NOMO-1 treated with DMSO at 0.1 percent for 48 hours (cell line): Measurements from ENCODE around the gene CHKA.

Source experiments
- DNase-seq: peaks from one replicate; lab custom pipeline; 2025; ENCODE audit not compliant: unreplicated experiment; lab: John Stamatoyannopoulos, UW

The CHKA gene

DNA sequence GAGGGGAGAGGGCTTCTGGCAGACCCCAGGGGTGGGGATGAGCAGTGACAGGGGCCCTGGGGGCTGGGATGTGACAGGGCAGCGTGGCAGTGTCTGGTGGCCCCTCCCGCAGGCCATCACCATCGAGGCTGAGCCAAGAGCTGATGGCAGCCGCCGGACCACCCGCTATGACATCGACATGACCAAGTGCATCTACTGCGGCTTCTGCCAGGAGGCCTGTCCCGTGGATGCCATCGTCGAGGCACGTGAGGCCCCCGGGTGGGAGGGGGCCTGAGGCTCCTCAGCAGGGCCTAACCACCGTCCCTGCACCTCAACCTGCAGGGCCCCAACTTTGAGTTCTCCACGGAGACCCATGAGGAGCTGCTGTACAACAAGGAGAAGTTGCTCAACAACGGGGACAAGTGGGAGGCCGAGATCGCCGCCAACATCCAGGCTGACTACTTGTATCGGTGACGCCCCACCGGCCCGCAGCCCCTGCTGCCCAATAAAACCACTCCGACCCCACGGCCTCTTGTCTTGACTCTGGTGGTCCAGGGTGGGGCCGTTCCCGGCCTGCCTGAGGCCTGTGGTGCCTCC is 85.0 kb downstream of the CHKA start:
- peak; percentile 7 for DNase-seq

- DNase-seq: no peak
Measured at GRCh38 chr11:68035266-68035876, 85.8 kb downstream of the CHKA start.

DNA sequence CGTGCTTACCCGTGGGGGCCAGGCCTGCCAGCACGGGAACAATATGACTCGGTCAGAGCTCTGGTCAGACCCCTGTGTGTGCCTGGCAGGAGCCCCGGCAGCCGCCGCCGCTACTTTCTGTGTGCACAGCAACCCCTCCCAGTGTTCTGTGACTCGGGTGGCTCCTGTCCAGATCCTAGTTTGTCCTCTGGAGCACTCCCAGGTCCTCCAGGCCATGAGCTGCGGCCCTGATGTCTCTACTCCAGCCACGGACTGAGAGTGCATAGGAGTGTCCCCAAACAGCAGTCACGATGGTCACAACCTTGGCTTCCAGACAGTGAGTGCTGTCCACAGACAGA is 87.5 kb downstream of the CHKA start:
- no peak for DNase-seq

DNA sequence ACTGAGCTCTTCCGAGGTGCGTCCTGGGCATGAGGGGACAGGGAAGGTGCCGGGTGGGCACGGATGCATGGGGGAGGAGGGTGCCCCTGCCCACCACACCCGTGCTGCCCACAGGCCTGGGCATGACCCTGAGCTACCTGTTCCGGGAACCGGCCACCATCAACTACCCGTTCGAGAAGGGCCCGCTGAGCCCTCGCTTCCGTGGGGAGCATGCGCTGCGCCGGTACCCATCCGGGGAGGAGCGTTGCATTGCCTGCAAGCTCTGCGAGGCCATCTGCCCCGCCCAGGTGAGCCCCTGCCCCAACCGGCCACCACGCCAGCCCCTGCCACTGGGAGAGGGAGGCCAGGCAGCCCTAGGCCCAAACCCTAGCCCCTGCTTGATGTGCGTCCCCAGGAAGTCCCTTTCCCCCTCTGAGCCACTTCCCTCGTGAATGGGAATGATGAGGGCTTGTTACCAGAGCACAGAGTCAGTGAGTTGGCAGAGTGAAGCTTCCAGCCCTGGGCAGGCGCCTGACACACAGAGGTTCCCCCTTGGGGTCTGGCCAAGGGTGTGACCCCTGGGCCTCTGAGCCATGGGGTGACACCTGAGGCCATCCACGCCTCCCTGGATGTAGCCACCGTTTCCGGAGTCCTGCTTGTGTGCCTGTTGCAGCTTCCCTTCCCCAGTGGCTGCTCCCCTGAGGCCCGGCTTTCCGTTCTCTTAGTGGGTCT is 88.0 kb downstream of the CHKA start:
- no peak for DNase-seq

DNA sequence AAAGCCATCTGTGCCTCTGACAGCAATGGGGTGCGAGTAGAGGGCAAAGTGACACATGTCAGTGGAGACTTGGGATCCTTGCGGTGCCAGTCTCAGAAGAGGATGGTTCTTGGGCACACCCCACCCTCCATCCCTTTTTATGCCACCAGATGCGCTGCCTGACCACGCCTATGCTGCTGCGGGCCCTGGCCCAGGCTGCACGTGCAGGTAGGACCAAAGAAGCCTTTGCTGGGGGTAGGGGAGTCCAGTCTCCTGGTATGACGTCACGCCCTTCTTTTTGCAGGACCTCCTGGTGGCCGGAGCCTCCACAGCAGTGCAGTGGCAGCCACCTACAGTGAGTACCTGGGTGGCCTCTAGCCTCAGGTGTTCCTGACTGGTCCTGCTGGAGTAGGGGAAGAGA is 89.2 kb downstream of the CHKA start:
- DNase-seq: no peak

GRCh38 chr11:68031144-68031464 is 90.1 kb downstream of the CHKA start:
- no peak for DNase-seq

- DNase-seq: peak; percentile 99
Measured at GRCh38 chr11:68030318-68031143, 90.7 kb downstream of the CHKA start, which contains the start of gene NDUFS8. TSS of gene NDUFS8 (plus strand) at chr11:68030681. CDS start at chr11:68032152, 1,471 bp downstream.

DNA sequence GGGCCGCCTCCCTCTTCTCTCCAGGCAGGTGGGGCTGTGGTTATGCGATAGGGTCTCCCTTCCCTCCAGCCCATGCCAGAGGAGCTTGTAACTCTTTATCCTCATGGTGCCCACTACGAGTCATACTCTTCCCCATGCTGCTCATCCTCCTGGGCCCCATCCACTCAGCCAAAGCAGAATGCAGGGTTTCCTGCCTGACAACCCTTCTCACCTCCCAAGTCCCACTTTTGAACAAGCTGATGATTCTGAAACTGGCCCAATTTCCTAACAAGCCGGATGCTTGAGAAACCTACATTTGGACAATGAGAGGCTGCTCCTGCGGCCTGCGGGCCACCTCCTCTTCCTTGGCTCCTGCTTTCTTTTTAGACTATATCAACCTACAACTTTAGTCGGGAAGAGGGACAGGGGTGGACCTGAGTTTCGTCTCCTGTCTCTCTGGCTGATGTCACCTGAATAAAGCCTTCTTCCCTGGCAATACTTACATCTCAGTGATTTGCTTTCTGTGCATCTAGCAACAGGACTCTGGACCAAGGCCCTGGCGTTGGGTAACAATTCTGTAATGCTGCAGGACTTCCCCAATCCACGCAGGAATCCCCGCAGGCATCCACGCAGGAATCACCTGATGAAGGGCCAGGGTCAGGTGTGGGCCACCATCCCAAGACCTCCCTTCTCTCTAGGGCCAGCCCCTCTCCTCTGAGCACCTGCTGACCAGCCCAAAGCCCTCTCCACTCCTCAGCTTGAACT is 92.2 kb downstream of the CHKA start:
- no peak for DNase-seq

DNA sequence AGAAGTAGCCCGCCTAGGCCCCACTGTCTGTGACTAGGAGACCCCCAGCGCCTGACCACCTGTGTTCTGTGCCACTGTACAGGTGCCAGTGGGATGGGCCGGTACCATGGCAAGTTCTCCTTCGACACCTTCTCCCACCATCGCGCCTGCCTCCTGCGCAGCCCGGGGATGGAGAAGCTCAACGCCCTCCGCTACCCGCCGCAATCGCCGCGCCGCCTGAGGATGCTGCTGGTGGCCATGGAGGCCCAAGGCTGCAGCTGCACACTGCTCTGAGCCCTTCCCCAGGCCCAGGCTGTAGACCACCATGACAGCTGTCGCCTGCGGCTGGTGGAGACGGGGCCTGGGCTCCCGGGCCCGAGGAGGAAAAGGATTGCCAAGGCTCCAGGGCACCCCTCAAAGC is 93.5 kb downstream of the CHKA start:
- DNase-seq: no peak

GRCh38 chr11:68026391-68027105 is 94.6 kb downstream of the CHKA start:
- DNase-seq: no peak

DNA sequence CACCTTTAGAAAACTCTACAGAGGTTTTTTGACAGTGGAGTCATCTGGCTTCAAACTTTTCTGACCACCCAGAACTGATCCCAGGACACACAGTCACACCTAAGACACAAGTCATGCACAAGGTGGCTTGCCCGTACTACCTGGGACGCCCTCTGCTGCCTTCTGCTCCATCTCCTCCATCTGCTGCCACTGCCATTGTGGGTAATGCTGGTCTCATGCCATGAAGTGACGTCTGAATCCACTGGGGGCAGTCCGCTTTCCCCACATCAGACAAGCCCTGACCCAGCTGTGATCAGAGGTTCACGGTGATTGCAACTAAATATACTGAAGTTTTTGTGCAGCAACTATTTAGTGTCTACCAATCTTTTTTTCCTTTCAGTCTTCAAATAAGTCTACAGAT is 96.1 kb downstream of the CHKA start:
- no peak for DNase-seq

DNA sequence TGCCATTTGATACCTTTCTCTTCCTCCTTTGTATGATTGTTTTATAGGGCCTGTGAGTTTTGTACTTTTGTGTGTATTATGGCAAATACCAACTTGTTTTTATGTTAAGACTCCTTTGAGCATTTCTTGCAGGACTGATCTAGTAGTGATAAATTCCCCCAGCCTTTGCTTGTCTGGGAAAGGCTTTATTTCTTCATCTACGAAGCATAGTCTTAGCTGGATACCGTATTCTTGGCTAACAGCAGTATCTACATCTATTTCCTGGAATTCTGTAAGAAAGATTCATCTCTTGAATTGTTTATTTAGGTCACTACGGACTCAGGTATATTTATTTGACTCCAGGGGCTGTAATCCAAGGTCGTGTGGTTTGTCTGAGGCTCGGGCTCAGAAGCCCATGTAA is 96.7 kb downstream of the CHKA start:
- no peak for DNase-seq

GRCh38 chr11:68022531-68022930 is 98.7 kb downstream of the CHKA start:
- DNase-seq: no peak

- DNase-seq: no peak
Measured at GRCh38 chr11:68021167-68021787, 99.9 kb downstream of the CHKA start.

- no peak for DNase-seq
Measured at GRCh38 chr11:68020575-68020974, 100.6 kb downstream of the CHKA start.

- DNase-seq: no peak
Measured at GRCh38 chr11:68019486-68019885, 101.7 kb downstream of the CHKA start.

DNA sequence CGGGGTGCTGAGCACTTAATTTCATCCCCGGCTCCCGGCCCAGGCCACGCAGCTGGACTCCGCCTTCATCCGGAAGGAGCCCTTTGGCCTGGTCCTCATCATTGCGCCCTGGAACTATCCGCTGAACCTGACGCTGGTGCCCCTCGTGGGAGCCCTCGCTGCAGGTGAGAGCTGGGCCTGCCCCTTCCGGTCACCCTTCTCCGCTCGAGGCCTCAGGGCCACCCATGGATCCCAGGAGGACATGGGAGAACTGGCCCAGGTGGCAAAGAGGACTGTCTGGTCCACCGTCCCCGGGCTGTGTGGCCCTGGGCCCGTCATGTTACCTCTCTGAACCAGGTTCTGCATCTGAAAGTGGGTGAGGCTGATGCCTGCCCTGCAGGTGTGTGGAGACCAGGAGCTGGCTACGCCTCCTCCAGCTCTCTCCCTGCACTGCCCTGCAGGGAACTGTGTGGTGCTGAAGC is 102.4 kb downstream of the CHKA start:
- DNase-seq: no peak

DNA sequence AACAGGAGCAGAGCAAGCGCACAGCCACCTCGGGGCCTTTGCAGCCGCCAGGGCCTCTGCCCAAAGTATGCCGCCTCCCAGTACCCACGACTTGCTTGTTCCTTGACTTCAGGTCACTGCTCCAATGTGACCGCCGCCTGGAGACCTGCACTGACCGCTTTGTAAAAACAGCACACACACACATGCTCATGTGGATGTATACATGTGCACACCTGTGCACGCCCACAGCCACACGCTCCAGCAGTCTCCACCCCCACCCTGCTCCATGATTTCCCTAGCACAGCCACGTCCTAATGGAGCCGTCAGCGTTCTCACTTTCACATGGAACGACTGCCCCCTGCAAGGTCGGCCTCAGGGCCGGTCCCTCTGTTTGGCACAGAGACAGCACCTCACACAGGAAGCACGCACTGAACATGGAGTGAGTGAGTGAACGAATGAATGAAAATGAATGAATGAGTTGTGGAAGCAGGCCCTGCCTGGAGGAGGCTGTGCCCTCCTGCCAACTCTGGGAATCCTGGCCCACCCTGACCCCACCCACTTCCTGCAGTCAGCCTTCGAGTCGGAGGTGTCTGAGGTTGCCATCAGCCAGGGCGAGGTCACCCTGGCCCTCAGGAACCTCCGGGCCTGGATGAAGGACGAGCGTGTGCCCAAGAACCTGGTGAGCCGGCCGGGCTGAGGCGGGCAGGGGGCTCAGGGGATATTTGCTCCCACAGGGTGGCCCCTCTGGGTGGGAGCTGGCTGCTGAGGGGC is 103.0 kb downstream of the CHKA start:
- DNase-seq: no peak
